Muscle of leg (tissue), 11 donors: ENCODE data around the gene DUSP8. TPM values are rescaled to one million over a fixed set of nuclear protein-coding genes. Genes with fewer than 3 reads are reported as not detected.
"Not testable (repeated sequence)": the region's sequence is repeated elsewhere in the genome, so short reads cannot be mapped to it uniquely, and the experiment has no call there.

Experiments used
- DNase-seq: peaks from one replicate; pipeline ENCODE4 v3.0.0; 2013
- H3K27ac ChIP-seq: one replicate; pipeline ENCODE4 v1.5.1; 2013; ENCODE audit warnings: mild to moderate bottlenecking, low read length, control low read depth
- H3K27me3 ChIP-seq: one replicate; pipeline ENCODE4 v1.6.1; 2013; ENCODE audit warnings: low read length; ENCODE audit not compliant: control insufficient read depth, insufficient read depth
- H3K36me3 ChIP-seq: one replicate; pipeline ENCODE4 v1.6.1; 2013; ENCODE audit warnings: low read length; ENCODE audit not compliant: control insufficient read depth, insufficient read depth
- H3K4me1 ChIP-seq: one replicate; pipeline ENCODE4 v1.6.1; 2013; ENCODE audit warnings: low read length; ENCODE audit not compliant: control insufficient read depth, insufficient read depth
- H3K4me3 ChIP-seq: one replicate; pipeline ENCODE4 v1.5.1; 2013; ENCODE audit warnings: low read length, control low read depth
- H3K9me3 ChIP-seq: replicated peaks from 2 replicates; pipeline ENCODE4 v1.6.1; 2013; ENCODE audit warnings: low read depth, low read length; ENCODE audit not compliant: control insufficient read depth
- WGBS: methylation state at CpG from one replicate; pipeline ENCODE4 v1.1.5; 2013; ENCODE audit warnings: missing lambda C conversion rate; ENCODE audit not compliant: insufficient coverage; 5-methylcytosine and 5-hydroxymethylcytosine counted together
- polyA plus RNA-seq, 8 donors: library from polyadenylated mRNA; unstranded; fragments of 120-200 nt; gene quantifications; one replicate each; pipeline versions ENCODE4 v1.2.1 to v1.2.3, GENCODE V29; 2013; ENCODE audit warnings: inconsistent platforms in 1 of 8, low replicate concordance in 1 of 8; ENCODE audit not compliant: insufficient read length in 8 of 8, insufficient read depth in 1 of 8
- total RNA-seq: library from RNA; stranded (reverse); fragments of 120-200 nt; gene quantifications from one replicate; pipeline ENCODE4 v1.2.4, GENCODE V29; 2013

DUSP8 gene
- total and polyA plus RNA-seq, 9 donors = 1.5 to 21.2 (median 15.4) TPM

- Histone ChIP-seq H3K36me3 (no peaks in the 10 kb centered on the region), H3K27me3 (peaks cover 27% of the 10 kb centered on the region), H3K4me3 (no peak overlapping the region), H3K9me3 (no peaks in the 10 kb centered on the region), H3K27ac (no peak overlapping the region), H3K4me1 (peaks cover 2% of the 10 kb centered on the region)
- WGBS = 86% methylated on average over 11 of the region's 11 CpGs
- no peak for DNase-seq
These were observed 32.1 kb upstream of the DUSP8 start for GRCh38 chr11:1604181-1604580.

- H3K9me3 ChIP-seq = no peaks in the 10 kb centered on the region
- no peak overlapping the region for H3K27ac ChIP-seq
- 82% methylated on average over 1 of the region's 1 CpG for whole genome bisulfite sequencing
- H3K27me3 ChIP-seq = peaks cover 28% of the 10 kb centered on the region
- DNase-seq = no peak
- no peaks in the 10 kb centered on the region for H3K36me3 ChIP-seq
- H3K4me1 ChIP-seq = peaks cover 2% of the 10 kb centered on the region
- no peak overlapping the region for H3K4me3 ChIP-seq
These were observed 31.6 kb upstream of the DUSP8 start for GRCh38 chr11:1603629-1604028.

GRCh38 chr11:1601663-1602062, 29.6 kb upstream of the DUSP8 start:
- peaks cover 23% of the 10 kb centered on the region for H3K27me3 ChIP-seq
- not testable (repeated sequence) for H3K27ac ChIP-seq, H3K4me1 ChIP-seq, H3K36me3 ChIP-seq, H3K9me3 ChIP-seq, DNase-seq, H3K4me3 ChIP-seq
- no CpG with 5 or more reads among the region's 3 CpGs for WGBS

GRCh38 chr11:1600626-1601025, 28.6 kb upstream of the DUSP8 start:
- no peaks in the 10 kb centered on the region for H3K9me3 ChIP-seq
- H3K27me3 ChIP-seq = peaks cover 22% of the 10 kb centered on the region
- no peak for DNase-seq
- H3K4me3 ChIP-seq = no peak overlapping the region
- no peak overlapping the region for H3K27ac ChIP-seq
- WGBS = 65% methylated on average over 2 of the region's 5 CpGs
- no peaks in the 10 kb centered on the region for H3K36me3 ChIP-seq
- no peaks in the 10 kb centered on the region for H3K4me1 ChIP-seq

- Histone ChIP-seq H3K4me3 (no peak overlapping the region), H3K4me1 (no peaks in the 10 kb centered on the region), H3K36me3 (no peaks in the 10 kb centered on the region), H3K27ac (no peak overlapping the region), H3K9me3 (no peaks in the 10 kb centered on the region), H3K27me3 (peaks cover 30% of the 10 kb centered on the region)
- WGBS = 80% methylated on average over 1 of the region's 6 CpGs
- no peak for DNase-seq
These were observed 26.7 kb upstream of the DUSP8 start for GRCh38 chr11:1598816-1599215.

GRCh38 chr11:1598406-1598805, 26.3 kb upstream of the DUSP8 start:
- peaks cover 34% of the 10 kb centered on the region for H3K27me3 ChIP-seq
- no CpG with 5 or more reads among the region's 3 CpGs for WGBS
- not testable (repeated sequence) for DNase-seq, H3K9me3 ChIP-seq, H3K36me3 ChIP-seq, H3K4me1 ChIP-seq, H3K4me3 ChIP-seq, H3K27ac ChIP-seq

- Histone ChIP-seq H3K27ac (no peak within 1 kb of the TSS), H3K9me3 (no peaks in the 10 kb centered on the region), H3K4me1 (no peaks in the 10 kb centered on the region), H3K4me3 (no peak within 1 kb of the TSS), H3K27me3 (peaks cover 35% of the 10 kb centered on the region), H3K36me3 (no peaks in the 10 kb centered on the region)
- DNase-seq = no peak
- 67% methylated on average over 1 of the region's 4 CpGs for WGBS
These were observed 25.9 kb upstream of the DUSP8 start, which contains the start of gene KRTAP5-2 for GRCh38 chr11:1597994-1598380. Gene KRTAP5-2 (minus strand): TSS chr11:1598294. CDS start chr11:1598250, 44 bp downstream.

- Histone ChIP-seq H3K27ac (no peak overlapping the region), H3K4me3 (no peak overlapping the region), H3K4me1 (no peaks in the 10 kb centered on the region), H3K9me3 (no peaks in the 10 kb centered on the region), H3K27me3 (peaks cover 35% of the 10 kb centered on the region), H3K36me3 (no peaks in the 10 kb centered on the region)
- WGBS = 66% methylated on average over 10 of the region's 10 CpGs
- peak; percentile 22 for DNase-seq
These were observed 25.4 kb upstream of the DUSP8 start for GRCh38 chr11:1597331-1597993.

GRCh38 chr11:1596576-1597121, 24.6 kb upstream of the DUSP8 start:
- not testable (repeated sequence) for H3K36me3 ChIP-seq, H3K27ac ChIP-seq, H3K9me3 ChIP-seq, DNase-seq, H3K4me3 ChIP-seq, H3K4me1 ChIP-seq
- H3K27me3 ChIP-seq = peaks cover 39% of the 10 kb centered on the region
- WGBS = 49% methylated on average over 11 of the region's 19 CpGs

GRCh38 chr11:1595994-1596575, 24.0 kb upstream of the DUSP8 start:
- peaks cover 36% of the 10 kb centered on the region for H3K27me3 ChIP-seq
- not testable (repeated sequence) for H3K27ac ChIP-seq, H3K36me3 ChIP-seq, H3K4me3 ChIP-seq, H3K4me1 ChIP-seq, H3K9me3 ChIP-seq
- DNase-seq = peak; percentile 7
- 45% methylated on average over 7 of the region's 11 CpGs for WGBS
